ENCODE results near the gene PMM1.
"Not testable (repeated sequence)": the region's sequence is repeated elsewhere in the genome, so short reads cannot be mapped to it uniquely, and the experiment has no call there.

Gene PMM1

GRCh38 chr22:41560095-41560471 is 29.6 kb downstream of the PMM1 start:
- H3K27me3 Mint-ChIP-seq: peaks cover 10% of the 10 kb centered on the region
- no peaks in the 10 kb centered on the region for H3K4me1 Mint-ChIP-seq
- no peak overlapping the region for H3K27ac Mint-ChIP-seq
- H3K36me3 Mint-ChIP-seq: no peaks in the 10 kb centered on the region
- no peaks in the 10 kb centered on the region for H3K9me3 Mint-ChIP-seq
- H3K4me3 Mint-ChIP-seq: no peak overlapping the region

- not testable (repeated sequence) for H3K27me3 Mint-ChIP-seq
These were observed 31.4 kb downstream of the PMM1 start for GRCh38 chr22:41558241-41558630.

GRCh38 chr22:41557401-41558240 is 32.0 kb downstream of the PMM1 start:
- Mint-ChIP-seq H3K36me3 (no peaks in the 10 kb centered on the region), H3K9me3 (no peaks in the 10 kb centered on the region), H3K27ac (no peak overlapping the region), H3K27me3 (peaks cover 10% of the 10 kb centered on the region), H3K4me1 (no peaks in the 10 kb centered on the region), H3K4me3 (no peak overlapping the region)

More at GRCh38 chr22:41558241-41558630, 31.4 kb downstream of the PMM1 start:
- not testable (repeated sequence) for H3K36me3 Mint-ChIP-seq, H3K4me3 Mint-ChIP-seq, H3K27ac Mint-ChIP-seq, H3K4me1 Mint-ChIP-seq, H3K9me3 Mint-ChIP-seq

GRCh38 chr22:41556561-41556960 is 33.1 kb downstream of the PMM1 start:
- Mint-ChIP-seq H3K27me3 (peaks cover 10% of the 10 kb centered on the region), H3K4me3 (no peak overlapping the region), H3K4me1 (no peaks in the 10 kb centered on the region), H3K36me3 (no peaks in the 10 kb centered on the region), H3K27ac (no peak overlapping the region), H3K9me3 (no peaks in the 10 kb centered on the region)

GRCh38 chr22:41555325-41555982 is 34.2 kb downstream of the PMM1 start:
- Mint-ChIP-seq H3K27me3 (peaks cover 4% of the 10 kb centered on the region), H3K36me3 (no peaks in the 10 kb centered on the region)

GRCh38 chr22:41551877-41552582 is 37.6 kb downstream of the PMM1 start:
- no peaks in the 10 kb centered on the region for H3K27me3 Mint-ChIP-seq
- H3K4me1 Mint-ChIP-seq: no peaks in the 10 kb centered on the region
- H3K27ac Mint-ChIP-seq: no peak overlapping the region
- H3K36me3 Mint-ChIP-seq: no peaks in the 10 kb centered on the region
- H3K9me3 Mint-ChIP-seq: no peaks in the 10 kb centered on the region
- H3K4me3 Mint-ChIP-seq: no peak overlapping the region

More at GRCh38 chr22:41555325-41555982, 34.2 kb downstream of the PMM1 start:
- no peaks in the 10 kb centered on the region for H3K4me1 Mint-ChIP-seq
- no peaks in the 10 kb centered on the region for H3K9me3 Mint-ChIP-seq
- H3K4me3 Mint-ChIP-seq: no peak overlapping the region
- H3K27ac Mint-ChIP-seq: no peak overlapping the region

- no peak overlapping the region for H3K27ac Mint-ChIP-seq
- no peaks in the 10 kb centered on the region for H3K36me3 Mint-ChIP-seq
- no peaks in the 10 kb centered on the region for H3K27me3 Mint-ChIP-seq
- no peak overlapping the region for H3K4me3 Mint-ChIP-seq
- no peaks in the 10 kb centered on the region for H3K4me1 Mint-ChIP-seq
- no peaks in the 10 kb centered on the region for H3K9me3 Mint-ChIP-seq
These were observed 38.6 kb downstream of the PMM1 start for GRCh38 chr22:41550952-41551491.

GRCh38 chr22:41548830-41549211 is 40.8 kb downstream of the PMM1 start:
- Mint-ChIP-seq H3K4me1 (peaks cover 12% of the 10 kb centered on the region), H3K9me3 (no peaks in the 10 kb centered on the region), H3K27me3 (no peaks in the 10 kb centered on the region), H3K4me3 (no peak overlapping the region), H3K27ac (no peak overlapping the region), H3K36me3 (no peaks in the 10 kb centered on the region)

- Mint-ChIP-seq H3K4me3 (peak overlapping the region; percentile 95), H3K9me3 (no peaks in the 10 kb centered on the region), H3K4me1 (peaks cover 39% of the 10 kb centered on the region), H3K36me3 (peaks cover 7% of the 10 kb centered on the region), H3K27ac (peak overlapping the region; percentile 99), H3K27me3 (no peaks in the 10 kb centered on the region)
These were observed 44.8 kb downstream of the PMM1 start for GRCh38 chr22:41544671-41545476.

GRCh38 chr22:41543854-41544670 is 45.6 kb downstream of the PMM1 start, which contains the start of gene POLR3H:
Gene POLR3H (minus strand): TSS chr22:41544470. CDS start chr22:41544101, 369 bp downstream.
- Mint-ChIP-seq H3K9me3 (no peaks in the 10 kb centered on the region), H3K36me3 (peaks cover 7% of the 10 kb centered on the region), H3K4me3 (peak within 1 kb of the TSS; percentile 95), H3K27ac (peak within 1 kb of the TSS; percentile 99), H3K27me3 (no peaks in the 10 kb centered on the region), H3K4me1 (peaks cover 42% of the 10 kb centered on the region)

- H3K27ac Mint-ChIP-seq: peak overlapping the region; percentile 92
- peaks cover 7% of the 10 kb centered on the region for H3K36me3 Mint-ChIP-seq
- H3K9me3 Mint-ChIP-seq: no peaks in the 10 kb centered on the region
- peaks cover 42% of the 10 kb centered on the region for H3K4me1 Mint-ChIP-seq
- H3K27me3 Mint-ChIP-seq: no peaks in the 10 kb centered on the region
- peak overlapping the region; percentile 95 for H3K4me3 Mint-ChIP-seq
These were observed 47.4 kb downstream of the PMM1 start for GRCh38 chr22:41542224-41542623.

GRCh38 chr22:41541484-41541883 is 48.2 kb downstream of the PMM1 start:
- H3K27ac Mint-ChIP-seq: peak overlapping the region; percentile 53

GRCh38 chr22:41540365-41540764 is 49.3 kb downstream of the PMM1 start:
- Mint-ChIP-seq H3K27ac (no peak overlapping the region), H3K36me3 (peaks cover 7% of the 10 kb centered on the region), H3K9me3 (no peaks in the 10 kb centered on the region), H3K4me3 (no peak overlapping the region), H3K4me1 (peaks cover 38% of the 10 kb centered on the region), H3K27me3 (no peaks in the 10 kb centered on the region)

More at GRCh38 chr22:41541484-41541883, 48.2 kb downstream of the PMM1 start:
- Mint-ChIP-seq H3K4me3 (peak overlapping the region; percentile 95), H3K9me3 (no peaks in the 10 kb centered on the region), H3K27me3 (no peaks in the 10 kb centered on the region), H3K4me1 (peaks cover 42% of the 10 kb centered on the region), H3K36me3 (peaks cover 7% of the 10 kb centered on the region)

GRCh38 chr22:41540006-41540315 is 49.7 kb downstream of the PMM1 start:
- H3K27ac Mint-ChIP-seq: no peak overlapping the region
- H3K27me3 Mint-ChIP-seq: no peaks in the 10 kb centered on the region
- H3K36me3 Mint-ChIP-seq: peaks cover 11% of the 10 kb centered on the region
- H3K4me1 Mint-ChIP-seq: peaks cover 39% of the 10 kb centered on the region
- H3K9me3 Mint-ChIP-seq: no peaks in the 10 kb centered on the region
- no peak overlapping the region for H3K4me3 Mint-ChIP-seq
